KG1 (cell line): ENCODE results near the gene OSBPL10.

Experiments used
- DNase-seq: peaks from one replicate; lab custom pipeline; 2025; lab: John Stamatoyannopoulos, UW

Gene OSBPL10

DNA sequence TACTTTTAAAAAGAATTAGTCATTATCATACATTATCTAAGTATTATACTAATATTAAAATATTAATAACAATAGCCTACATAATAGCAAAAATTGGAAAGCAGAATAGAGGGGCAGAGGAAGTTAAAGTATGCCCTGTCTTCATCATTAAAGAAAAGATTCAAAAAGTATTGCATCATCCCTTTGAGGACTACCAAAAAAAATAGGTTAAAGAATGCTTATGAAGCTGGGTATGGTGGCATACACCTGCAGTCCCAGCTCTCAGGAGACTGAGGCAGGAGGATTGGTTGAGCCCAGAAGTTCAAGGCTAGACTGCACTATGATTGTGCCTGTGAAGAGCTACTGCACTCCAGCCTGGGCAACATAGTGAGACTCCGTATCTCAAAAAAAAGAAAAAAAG is 240.7 kb downstream of the OSBPL10 start:
- no peak for DNase-seq

GRCh38 chr3:31738412-31738811 is 242.7 kb downstream of the OSBPL10 start:
- no peak for DNase-seq

- DNase-seq, result no peak
These were observed 245.4 kb downstream of the OSBPL10 start for GRCh38 chr3:31735667-31736066.

DNA sequence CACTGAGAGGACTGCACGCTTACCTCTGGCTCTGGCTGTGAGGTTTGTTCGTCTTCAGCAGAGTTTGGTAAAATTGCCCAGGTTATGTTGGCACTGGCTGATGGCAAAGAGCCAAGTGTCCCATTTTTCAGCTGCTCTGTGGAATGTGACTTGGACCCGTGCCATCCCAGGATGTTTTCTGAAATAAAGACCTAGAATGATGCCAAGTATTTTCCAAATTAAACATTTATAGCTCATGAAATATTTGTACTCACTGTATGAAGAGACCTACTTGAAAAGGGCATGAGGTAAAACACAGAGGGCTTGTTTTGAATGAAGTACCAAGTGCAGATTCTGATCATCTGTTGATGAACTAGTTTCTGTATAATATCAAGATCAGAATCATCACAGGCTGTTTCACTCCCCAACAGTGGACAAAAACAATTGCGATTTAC is 247.8 kb downstream of the OSBPL10 start:
- DNase-seq, result no peak

GRCh38 chr3:31732548-31732947 is 248.5 kb downstream of the OSBPL10 start:
- DNase-seq, result no peak

DNA sequence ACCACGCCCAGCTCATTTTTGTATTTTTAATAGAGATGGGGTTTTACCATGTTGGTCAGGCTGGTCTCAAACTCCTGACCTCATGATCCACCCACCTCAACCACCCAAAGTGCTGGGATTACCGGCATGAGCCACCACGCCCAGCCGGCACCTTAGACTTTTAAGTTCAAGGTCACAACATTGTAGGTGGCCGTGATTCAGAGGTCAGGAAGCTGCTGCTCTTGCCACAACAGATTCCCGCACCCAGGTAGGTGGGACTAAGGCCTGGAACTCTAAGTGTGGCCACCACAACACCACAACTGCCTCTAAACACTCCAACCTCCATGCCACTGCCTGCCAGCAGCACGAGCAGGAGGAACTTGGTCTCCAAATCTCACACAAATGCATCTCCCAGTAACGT is 251.5 kb downstream of the OSBPL10 start:
- no peak for DNase-seq

- DNase-seq, result no peak
These were observed 252.0 kb downstream of the OSBPL10 start for GRCh38 chr3:31729082-31729481.

- DNase-seq, result no peak
These were observed 252.7 kb downstream of the OSBPL10 start for GRCh38 chr3:31728403-31728802.

- DNase-seq, result no peak
These were observed 255.1 kb downstream of the OSBPL10 start for GRCh38 chr3:31725976-31726375.

DNA sequence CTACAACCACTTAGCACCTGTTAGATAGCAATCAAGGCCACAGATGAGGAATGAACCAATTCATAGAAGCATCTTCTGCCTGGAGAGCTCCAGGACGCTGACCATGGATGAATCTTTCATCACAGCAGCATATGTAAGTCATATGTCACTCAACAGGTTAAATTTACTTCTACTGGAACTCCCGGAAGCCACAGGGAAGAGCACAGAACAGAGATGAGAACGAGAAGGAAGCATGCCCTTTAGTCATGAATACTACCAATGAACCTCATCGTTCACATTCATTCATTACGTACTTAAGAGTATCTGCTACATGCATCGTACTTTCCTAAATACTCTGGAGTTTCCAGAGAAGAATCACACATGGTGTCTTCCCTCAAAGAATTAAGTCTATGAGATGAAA is 255.5 kb downstream of the OSBPL10 start:
- no peak for DNase-seq

DNA sequence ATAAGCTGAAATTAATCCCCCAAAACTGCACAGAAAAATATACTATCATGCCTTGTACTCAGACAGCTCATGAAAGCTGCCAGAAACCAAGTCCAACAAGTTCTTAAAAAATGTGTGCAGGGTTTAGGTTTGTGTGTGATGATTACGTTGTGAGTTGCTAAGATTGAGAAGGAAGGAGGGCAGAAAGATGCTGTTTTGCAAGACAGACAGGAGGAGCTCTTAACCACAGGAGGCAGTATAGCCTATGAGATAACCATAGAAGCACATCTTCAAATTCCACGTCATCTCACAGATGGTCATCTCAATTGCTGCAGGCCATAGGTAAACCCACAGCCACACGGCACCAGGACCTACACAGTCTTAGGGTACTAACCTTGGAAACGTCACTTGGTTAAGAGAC is 256.4 kb downstream of the OSBPL10 start:
- no peak for DNase-seq

GRCh38 chr3:31724116-31724515 is 256.9 kb downstream of the OSBPL10 start:
- no peak for DNase-seq

DNA sequence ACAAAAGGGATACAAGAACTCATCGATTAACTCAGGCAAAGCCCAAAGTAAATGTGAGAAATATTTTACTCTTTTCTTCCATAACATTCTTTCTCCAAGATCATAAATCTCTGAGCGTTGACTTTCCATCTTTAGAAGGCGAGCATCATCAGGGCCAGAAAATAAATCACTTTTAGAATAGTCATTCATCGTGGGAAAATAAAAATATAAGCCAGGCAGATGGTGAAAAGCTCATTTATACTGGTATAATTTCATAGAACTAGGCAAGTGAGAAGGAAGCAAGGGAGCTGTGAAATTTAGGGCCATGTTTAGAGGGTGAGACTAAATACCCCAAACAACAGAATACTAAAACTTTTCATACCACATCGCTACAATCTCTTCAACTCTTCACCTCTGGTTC is 257.4 kb downstream of the OSBPL10 start:
- DNase-seq, result no peak

DNA sequence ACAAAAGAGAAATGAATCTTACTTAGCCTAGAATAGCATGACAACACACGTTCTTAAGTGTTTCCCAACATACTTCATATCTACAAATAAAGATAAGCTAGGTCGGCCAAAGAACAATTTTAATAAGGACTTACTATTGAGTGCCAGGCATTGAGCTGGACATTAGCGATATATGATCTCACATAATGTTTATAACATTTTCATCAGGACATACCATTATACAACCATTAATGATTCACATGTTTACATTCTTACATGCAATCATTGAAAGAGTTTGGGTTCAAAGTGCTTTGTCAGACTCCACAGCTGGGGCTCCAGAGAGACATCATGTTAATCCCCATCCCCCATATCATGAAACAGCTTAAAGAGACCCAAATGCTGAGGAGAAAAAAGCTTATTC is 259.4 kb downstream of the OSBPL10 start:
- DNase-seq, result no peak

GRCh38 chr3:31714495-31715280 is 266.4 kb downstream of the OSBPL10 start:
- no peak for DNase-seq

DNA sequence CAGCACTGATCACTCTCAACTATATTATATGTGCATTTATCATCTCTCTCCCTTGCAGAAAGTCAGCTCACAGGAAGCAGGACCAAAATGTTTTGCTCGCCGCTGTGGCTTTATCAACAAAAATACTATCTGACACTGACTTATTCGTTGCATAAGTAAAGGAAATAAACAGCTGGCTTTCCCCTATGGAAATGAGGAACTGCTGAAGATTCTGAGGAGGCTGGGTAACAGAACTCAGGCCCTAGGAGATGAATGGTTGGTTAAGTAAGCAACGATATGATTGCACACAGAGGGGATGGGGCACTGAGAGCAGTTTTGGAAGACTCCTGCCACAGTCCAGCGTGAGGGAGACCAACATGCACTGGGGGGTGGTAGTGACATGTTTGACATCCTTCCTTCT is 267.2 kb downstream of the OSBPL10 start:
- DNase-seq, result no peak

DNA sequence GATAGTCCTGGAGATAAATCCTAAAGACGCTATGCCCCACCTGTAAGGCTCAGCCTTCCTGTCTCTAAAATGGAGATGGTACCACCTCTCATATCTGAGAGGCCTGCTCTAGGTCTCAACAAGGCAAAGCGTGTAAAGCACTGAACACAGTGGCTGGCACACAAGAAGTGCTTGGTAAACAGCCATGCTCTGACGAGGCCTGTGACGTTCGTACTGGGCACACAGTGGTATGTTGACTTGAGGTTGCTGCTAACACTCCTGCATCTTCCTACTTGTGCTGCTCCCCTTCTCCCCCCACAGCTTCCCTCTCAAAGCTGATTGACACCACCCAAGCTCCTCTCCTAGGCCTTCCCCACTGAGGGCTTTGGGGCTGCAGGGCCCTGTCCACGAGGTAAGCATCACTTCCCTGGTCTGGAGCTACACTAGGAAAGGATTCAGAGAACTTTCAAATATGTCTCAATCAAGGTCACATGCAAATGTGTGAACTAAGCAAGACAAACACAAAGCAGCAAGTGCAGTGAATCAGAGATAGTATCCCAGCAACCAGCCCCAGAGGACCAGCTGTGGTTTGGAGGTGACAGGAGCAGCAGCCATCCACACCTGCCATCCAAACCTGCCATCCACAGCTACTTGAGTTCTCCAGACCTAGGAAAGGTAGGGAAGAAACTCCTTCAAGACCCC is 270.8 kb downstream of the OSBPL10 start:
- no peak for DNase-seq

- no peak for DNase-seq
These were observed 271.5 kb downstream of the OSBPL10 start for GRCh38 chr3:31709526-31709925.

- DNase-seq, result no peak
These were observed 272.1 kb downstream of the OSBPL10 start for GRCh38 chr3:31709005-31709404.

GRCh38 chr3:31707286-31707685 is 273.8 kb downstream of the OSBPL10 start:
- no peak for DNase-seq

DNA sequence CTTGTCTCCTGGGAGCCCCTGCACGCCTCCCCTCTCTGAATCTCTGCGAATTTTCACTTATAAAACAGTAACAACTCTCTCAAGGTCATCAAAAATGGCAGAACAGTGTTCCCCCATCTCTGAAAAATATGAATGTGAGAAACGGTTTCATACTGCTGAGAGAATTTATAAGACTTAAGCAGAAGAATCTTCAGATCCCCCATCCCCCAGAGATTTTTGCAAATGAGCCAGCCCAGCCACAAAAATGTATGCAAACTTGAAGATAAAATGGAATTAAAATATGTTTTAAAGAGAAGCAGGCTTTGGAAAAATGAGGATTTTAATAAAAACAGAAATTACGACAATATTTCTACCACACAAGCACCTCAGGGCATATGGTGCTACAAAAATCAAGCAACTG is 275.3 kb downstream of the OSBPL10 start:
- no peak for DNase-seq

DNA sequence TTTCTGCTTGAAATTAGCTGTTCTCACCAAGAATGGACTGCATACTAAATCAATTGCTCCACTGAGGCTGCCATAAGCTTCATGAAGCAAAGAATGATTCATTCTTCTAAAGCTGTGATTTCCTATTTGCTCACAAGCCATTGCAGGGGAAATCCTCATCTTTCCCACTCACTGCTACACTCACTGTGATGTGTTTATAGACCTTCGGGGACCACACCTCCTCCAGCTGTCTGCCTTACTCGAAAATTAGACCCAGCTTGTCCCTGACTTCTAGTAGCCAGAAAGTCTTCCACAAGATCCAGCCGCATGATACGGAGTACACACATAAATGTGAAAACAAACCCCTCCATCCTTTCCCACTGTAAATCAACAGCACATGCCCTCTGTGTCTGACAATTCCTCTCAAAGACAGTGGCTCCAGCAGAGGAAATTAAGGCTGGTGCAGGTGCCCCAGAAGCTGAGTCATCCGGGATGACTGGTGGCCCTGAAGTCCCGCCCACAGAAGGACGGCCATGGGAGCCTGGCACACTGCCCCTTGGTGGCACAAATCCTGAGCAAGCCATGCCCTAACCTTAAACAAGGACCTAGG is 276.4 kb downstream of the OSBPL10 start:
- DNase-seq, result no peak

DNA sequence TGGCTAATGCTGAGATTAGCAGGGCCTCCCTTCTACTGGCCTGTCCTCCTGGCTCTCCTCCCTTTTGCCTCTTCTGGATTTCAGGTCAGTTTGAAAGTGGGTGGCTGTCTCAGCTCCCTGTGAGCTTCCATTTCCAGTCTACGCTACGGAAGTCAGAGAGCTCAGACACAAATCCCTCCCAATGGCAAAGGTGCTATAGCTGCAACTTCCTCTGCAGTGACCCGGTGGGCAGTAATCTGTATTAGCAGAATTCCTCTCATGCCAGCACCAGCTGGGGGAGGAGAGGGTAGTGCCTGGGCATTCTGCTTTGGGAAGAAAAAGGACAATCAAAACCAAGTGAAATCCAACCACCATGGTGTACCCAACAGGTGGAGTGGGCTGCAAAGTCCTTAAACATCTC is 276.9 kb downstream of the OSBPL10 start:
- no peak for DNase-seq
